GM21515 (cell line): ENCODE data around the gene AK1.
"Not testable (repeated sequence)": the region's sequence is repeated elsewhere in the genome, so short reads cannot be mapped to it uniquely, and the experiment has no call there.

Experiments
- ATAC-seq: cut with Tn5 transposase; IDR thresholded peaks from one replicate; pipeline ENCODE4 v1.9.1; 2021; ENCODE audit not compliant: unreplicated experiment

Gene AK1

DNA sequence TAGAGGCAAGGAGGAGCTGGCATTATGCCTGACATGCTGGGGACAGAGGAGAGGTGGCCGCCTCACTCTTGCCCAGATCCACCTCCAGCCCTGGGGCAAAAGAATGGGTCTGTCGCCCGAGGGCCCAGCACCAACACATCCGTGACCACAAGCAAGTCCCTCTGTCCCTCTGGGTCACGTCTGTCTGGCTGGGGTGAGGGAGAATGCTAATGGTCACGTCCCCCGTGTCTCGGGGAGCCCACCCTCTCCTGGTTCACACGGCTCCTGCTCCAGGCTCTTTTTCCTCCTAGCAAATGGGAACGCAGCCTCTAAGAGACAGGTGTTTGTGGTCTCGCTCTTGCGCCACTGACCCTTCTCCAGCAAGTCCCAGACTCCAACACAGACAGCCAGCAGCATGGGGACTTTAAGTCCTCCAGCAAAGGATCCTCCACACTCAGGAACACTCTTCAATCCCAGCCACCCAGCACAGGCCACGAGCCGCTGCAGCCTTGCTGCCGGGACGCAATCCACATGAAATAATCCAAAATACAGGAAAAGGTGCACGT is 27.1 kb downstream of the AK1 start:
- ATAC-seq, result no peak

DNA sequence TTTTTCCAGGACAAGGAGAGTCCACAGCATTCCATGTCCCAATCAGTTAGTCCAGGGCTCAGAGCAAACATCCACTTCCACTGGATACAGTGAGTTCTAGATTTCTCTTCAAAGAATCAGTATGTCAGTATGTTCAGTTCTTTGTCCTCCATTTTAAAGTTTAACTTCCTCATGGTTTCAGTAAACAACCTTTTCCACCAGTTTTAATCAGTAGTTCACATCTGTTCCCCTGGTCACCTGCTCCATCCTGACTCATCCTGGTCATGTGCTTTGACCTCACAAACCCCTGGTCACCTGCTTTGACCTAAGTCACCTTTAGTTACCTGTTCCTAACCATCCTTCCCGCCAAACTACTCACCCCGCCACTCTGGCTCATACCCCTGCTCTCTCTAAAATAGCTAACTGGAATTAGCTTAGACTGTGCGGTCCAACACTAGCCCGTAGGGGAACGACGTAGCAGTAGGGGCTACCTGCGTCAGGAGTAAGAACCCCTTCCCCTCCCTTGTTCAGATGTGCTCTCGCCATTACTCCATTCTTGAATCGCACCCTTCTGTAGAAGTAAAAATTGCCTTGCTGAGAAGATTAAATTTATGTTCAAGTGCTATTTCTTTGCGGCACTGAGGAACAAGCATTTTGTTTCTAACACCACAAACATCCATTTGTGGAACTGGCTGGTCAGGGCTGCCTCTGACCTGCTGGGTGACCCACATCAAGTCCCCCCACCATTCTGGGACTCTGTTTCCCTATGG is 28.5 kb downstream of the AK1 start:
- ATAC-seq, result no peak

DNA sequence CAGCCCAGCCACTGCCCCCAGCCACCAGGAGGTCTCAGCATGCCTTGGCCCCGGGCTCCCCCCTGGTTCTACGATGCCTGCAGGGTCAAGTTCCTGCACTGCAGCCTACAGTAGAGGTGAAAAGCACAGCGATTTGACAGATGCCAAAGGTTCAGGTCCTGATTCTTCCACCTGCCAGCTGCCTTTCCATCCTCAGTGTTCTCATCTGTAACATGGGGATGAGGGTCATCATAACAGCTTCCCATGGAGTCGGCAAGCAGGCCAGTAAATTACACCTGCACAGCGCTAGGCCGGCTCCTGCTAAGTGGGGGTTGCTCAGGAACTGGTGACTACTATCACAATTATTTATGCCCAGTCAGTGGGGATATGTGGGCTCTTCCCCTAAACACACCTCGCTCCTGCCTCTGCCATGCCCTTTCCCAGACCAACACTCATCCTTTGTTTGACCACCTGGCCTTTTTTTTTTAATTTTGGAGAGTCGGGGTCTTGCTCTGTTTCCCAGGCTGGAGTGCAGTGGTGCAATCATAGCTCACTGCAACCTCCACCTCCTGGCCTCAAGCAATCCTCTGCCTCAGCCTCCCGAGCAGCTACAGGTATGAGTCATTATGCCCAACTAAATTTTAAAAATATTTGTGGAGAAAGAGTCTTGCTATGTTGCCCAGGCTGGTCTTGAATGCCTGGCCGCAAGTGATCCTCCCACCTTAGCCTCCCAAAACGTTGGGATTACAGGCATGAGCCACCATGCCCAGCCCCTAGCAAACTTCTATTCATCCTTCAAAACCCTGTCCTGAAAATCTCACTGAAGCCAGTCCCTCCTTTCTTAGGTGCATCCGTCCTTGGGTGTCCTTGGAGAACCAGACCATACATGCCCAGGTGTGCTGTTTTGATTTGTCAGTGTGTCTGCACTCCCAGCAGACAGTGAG is 29.4 kb downstream of the AK1 start:
- ATAC-seq, result no peak

DNA sequence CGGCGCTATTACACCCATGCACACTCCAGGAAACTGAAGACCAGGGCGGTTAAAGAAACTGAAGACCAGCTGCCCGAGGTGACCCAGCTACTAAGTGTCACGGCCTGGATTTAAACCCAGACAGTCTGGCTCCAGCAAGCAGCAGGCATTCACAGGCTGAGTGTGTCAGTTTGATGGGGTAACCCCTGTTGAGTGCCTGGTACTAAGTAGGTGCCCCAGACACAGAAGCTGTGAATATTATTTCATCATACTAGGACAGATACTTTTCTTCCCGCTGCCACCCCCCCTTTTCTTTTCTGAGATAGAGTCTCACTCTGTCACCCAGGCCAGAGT is 30.3 kb downstream of the AK1 start:
- no peak for ATAC-seq

DNA sequence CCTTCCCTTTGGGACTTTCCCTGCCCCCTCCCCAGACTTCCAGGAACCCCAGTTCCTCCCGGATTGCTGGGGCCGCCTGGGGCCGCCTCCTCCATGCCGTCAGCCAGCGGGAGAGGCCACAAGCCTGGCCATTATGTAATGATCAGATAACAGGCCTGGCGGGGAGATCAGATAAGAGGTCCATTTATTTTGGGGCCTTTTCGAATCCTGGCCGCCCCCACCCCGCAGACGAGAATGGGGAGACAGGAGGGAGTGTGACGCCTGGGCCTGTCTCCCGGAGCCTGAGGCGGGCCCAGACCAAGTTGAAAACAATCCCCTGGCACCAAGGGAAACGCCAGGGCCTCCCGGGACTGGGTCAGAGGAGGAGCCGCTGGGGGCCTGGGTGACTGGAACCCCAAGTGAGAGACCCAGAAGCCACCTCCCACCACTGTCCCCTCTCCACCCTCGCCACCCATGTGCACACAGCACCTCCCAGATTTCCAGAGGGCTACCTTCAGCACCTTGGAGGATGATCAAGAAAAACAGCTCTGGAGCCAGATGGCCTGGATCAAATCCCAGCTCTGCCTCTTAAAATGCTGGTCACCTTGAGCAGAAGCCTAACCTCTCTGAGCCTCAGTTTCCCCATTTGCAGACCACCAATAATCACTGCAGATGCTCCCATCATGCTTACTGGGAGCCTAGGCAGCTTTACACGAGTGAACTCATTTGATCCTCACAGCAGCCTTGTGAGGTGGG is 30.9 kb downstream of the AK1 start:
- no peak for ATAC-seq

DNA sequence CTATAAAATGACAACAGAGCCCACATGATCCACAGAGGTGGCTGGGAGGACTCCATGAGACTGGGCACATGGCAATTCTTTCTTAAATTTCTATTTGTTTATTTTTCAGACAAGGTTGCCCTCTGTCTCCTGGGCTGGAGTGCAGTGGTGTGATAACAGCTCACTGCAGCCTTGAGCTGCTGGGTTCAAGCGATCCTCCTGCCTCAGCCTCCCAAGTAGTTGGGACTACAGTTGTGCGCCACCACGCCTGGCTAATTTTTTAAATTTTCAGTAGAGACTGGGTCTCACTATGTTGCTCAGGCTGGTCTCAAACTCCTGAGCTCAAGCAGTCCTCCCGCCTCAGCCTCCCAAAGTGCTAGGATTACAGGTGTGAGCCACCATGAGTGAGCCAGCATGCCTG is 31.9 kb downstream of the AK1 start:
- not testable (repeated sequence) for ATAC-seq

DNA sequence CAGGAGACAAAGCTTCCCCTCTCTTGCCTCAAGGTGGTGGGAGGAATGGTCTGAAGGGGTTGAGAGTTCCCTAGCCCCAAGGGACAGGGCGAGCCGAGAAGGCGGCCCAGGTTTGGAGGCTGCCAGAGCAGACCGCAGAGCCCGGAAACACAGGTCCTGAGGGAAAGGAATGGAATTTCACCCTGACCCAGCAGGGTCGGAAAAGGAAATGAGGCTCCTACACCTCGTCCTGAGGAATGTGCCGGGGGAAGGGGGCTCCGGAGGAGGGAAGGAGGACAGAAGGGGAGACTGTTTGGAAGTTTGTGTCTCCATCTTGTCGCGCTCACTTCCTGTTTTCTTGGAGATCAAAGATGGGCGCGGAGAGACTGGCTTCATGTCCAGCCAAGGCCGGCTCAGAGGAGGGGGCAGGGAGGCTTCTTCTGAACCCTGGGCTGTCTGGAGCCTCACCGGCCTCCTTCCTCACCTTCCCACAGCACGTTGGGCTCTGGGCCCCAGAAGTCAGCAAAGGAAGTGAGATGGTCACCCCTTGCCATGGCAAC is 32.6 kb downstream of the AK1 start:
- ATAC-seq, result no peak

DNA sequence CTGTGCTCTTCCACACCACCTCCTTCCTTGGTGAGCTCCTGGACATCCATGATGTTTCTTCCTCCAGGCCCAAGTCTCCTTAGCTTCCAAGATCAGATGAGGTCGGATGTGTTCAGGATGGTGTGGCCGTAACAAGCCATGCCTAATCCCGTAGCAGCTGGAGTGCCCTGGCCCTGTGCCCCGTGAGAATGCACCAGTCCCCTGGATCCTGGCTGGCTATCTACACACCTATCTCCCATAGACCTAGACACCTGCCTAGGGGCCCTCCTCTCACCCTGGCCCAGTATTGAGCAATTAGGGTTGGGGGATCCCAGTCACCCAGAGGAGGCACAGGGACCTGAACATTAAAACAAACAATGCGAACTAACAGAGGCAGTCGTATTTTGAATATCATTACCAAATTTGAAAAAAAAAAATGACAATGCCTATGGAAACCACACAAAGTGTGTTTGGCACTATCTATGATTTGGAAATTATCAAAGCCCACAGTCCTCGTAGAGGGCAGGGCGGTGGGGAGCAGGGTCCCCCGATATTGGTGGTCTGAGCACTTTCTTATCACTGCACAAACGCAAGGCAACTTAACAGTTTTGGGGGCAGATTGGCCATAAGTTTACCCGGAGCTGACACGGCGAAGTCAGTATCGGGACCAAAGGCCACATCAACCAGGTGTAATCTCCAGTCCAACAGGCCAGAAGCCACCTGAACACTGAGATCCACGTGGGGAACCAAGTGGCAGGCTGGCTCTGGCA is 36.2 kb downstream of the AK1 start:
- no peak for ATAC-seq

DNA sequence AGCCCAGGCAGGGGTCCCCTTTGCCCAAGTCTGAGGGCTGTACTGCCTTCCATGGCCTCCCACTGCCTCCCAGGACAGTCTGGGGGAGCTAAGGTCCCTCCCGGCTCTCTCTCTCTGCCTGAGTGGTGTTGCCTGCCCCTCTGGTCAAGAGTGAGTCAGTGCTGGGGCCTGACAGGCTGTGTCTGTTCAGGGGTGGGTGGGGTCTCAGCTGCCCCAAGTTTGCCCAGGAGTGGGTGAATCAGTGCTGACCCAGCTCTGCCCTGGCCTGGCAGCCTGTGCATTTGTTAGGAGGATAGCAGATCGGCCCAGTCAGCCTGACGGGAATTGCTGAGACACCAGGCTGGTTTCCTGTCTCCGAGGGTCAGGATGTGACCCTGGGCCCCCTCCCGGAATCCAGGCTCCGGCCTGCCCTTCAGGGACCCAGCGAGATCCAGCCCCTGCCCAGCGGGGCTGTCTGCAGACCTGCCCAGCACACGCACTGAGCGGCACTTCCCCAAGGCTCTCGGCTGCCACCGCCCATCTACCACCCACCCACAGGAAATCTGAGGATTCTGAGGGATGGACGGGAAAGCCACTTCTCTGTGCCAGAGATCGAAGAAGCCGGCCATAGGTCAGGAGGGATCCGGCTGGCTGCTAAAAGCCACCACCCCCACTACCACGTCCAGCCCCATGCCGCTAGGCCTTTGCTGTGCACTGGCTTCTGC is 38.9 kb downstream of the AK1 start:
- no peak for ATAC-seq

DNA sequence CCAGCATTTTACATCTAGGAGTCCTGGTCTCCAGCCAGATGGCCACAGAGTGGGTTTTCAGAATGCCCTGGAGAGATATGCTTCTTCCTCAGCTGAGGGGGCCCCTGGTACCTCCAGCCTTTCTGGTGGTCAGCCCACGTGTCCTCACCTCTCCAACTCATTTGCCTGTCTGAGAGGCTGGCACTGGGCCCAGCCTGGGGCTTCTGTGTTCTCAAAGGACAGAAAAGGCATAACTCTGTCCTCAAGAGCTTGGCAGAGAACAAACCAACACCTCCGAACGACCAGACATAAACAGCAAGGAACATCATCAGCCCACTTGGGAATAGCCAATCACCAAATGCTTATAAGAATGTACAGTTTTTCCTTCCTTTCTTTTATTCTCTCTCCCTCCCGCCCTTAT is 40.1 kb downstream of the AK1 start:
- ATAC-seq, result no peak

DNA sequence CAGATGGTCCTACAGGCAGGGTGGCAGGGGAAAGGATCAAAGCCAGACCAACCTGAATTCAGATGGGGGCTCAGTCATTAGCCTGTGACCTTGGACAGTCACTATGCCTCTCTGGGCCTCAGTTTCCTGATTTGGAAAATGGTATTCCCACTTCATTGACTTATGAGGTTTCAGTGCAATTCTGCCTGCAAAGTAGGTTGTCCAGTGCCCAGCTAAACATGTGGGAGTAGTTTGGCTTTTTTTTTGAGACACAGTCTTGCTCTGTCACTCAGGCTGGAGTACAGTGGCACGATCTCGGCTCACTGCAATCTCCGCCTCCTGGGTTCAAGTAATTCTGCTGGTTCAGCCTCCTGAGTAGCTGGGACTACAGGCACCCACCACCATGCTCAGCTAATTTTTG is 40.9 kb downstream of the AK1 start:
- not testable (repeated sequence) for ATAC-seq

DNA sequence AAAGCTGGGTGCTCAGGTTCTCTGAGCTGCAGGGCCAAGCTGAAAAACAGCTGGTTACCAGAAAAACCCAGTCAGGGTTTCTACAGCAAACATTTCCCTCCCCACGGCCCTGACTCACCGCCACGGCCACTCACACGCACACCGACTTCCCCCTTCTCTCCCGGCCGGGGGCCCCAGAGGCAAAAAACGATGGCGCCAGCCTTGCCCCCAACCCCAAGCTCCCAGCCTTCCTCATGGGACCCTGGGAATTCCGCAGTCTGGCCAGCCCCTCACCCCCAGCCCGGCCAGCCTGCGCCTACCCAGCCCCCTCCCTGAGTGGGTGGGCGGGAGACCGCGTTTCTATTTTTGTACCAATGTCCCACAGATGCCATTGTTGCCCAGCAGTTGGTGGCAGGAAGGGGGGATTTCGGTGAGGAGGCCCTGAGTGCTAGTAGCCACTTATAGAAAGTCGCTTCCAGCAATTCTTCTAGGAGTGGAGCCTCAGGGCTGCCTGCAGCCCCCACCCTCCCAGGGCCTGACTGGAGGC is 41.4 kb downstream of the AK1 start:
- no peak for ATAC-seq

DNA sequence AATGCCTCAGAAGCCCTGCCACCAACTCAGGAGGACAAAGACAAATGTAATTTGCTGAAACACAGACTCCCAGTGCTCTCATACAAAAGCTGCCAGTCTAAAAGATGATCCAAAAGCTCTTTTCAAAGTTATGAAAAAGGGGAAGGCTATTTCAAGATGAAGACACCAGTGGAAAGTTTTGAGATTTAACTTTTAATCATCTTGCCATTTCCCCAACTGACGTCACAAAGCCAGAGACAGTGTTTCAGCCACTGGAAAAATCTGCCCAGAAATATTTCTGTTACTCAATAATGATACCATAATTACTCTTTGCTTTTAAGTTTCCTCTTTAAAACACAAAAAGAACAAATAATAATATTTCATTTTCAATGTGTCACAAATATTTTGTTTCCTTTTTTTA is 43.9 kb downstream of the AK1 start:
- no peak for ATAC-seq

DNA sequence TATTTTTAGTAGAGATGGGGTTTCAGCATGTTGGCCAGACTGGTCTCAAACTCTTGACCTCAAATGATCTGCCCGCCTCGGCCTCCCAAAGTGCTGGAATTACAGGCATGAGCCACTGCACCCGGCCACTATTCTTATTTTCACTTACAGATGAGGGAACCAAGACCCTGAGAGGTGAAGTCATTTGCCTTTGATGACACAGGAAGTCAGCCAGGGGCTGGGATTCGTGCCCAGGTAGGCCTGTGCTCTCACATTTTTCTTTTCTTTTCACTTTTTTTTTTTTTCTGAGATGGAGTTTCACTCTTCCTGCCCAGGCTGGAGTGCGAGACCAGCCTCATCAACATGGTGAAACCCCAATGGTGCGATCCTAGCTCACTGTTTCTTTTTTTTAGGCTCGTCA is 45.2 kb downstream of the AK1 start:
- no peak for ATAC-seq

DNA sequence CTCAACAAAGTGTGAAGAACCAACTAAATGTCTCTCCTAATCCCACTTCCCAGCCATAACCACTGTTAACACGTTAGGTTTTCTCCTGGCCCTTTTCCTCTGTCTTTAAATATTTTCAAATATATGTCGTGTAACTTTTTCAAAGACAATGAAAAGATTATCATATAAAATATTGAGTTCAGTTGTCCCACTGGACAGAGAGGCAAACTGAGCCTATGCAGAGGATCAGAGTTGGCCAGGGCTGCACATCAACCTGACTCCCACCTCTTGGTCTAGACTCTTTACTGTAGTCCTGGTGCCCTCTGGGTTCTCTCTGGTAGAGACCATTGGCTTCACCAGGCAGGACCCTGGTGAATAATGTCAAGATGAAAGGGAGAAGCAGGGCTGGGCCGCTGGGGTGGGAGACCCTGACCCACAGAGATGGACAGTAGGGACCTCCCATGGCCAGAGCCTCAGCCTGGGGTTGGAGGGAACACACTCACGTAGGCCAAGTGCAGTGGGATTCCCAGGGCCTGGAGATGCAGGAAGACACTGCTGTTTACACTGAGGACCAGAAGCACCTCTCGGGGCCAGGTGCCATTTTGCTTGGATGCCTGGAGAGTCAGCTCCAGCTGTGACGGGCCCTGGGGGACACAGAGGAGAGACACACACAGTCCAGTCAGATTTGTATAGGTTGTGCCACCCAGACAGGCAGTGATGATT is 48.1 kb downstream of the AK1 start:
- ATAC-seq, result no peak

DNA sequence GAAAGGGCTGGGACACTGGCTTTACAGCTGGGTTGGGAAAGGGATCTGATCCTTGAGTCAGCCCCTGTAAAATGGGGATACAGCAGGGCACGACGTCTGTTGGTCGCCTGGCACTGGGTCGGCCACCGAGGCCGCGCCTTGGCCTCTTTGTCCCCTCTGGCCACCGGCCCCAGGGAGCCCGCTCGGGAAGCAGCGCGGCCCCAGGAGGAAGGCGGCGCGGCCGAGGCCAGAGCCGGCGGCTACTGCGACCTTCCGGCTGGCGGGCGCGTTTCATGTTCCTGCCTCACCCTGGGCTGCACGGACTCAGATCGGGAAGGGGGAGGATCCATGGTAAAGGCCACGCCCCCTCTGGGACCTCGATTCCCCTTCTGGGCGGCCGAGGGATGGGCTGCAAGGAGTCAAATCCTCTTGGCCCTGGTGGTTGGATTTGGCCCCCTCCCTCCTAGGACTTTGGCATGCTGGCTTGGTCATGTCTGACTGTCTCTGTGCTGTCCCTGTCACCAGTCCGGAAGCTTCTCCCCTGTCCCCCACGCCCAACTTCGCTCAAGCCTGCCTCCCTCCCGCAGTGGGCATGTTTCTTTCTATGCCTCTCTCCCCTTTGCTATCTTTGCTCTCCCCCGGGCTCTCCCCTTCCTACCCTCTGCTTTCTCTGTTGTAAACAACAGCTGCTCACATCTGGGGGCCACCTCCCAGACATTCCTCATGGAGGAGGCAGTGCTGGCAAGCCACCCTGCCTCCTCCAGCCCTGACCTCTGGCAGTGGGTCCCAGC is 49.0 kb downstream of the AK1 start:
- ATAC-seq, result no peak

DNA sequence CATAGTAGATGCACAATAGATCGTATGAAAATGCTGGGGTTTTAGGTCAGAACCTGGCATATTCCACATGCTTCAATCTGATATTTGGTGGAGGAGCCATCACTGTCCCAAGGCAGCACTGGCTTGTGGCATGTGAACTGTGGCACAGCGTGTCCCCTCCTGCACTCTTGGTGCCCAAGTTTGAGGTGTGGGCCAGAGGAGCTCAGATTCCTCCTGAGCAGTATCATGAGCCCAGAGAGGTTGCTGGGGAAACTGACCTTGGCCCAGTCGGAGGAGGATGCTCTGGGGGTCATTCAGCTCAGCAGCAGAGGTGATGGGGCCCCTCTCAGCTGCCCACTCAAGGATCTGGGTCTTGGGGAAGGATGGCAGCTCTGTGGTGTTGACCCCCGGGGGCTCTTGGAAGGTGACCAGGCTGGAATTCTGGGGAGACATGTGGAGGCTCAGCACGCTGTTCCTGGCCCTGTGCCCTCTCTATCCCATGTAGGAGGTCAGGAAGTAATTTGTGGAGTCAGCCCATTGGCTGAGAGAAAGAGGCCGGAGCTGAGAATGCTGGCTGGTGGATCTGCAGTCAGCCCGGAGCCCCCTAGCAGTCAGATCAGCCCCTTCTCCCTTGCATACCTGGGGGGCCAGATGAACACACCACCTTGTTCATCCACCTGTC is 51.1 kb downstream of the AK1 start:
- no peak for ATAC-seq
